GM23338 (cell line): ENCODE measurements around the gene NRROS. TPM values are rescaled to one million over a fixed set of nuclear protein-coding genes. Genes with fewer than 3 reads are reported as not detected.

Experiments used
- ATAC-seq: fragments of 200-7000 bp; cut with Tn5 transposase; 3 replicates; pipeline ENCODE4 v1.9.1; 2020
- DNase-seq: peaks from one replicate; pipeline ENCODE4 v3.0.0-alpha.2; 2015; ENCODE audit warnings: low spot score
- H2AFZ ChIP-seq: fragments of 200-600 bp; sonication (generic); 2 replicates; pipeline ENCODE4 v1.8.0; 2016; ENCODE audit warnings: antibody characterized with exemption, mild to moderate bottlenecking, moderate library complexity
- H3F3A ChIP-seq: fragments of 200-600 bp; sonication (generic); replicated peaks from 2 replicates; pipeline ENCODE4 v1.8.0; 2017; ENCODE audit warnings: antibody characterized with exemption, mixed run types, low read depth
- H3K27ac ChIP-seq: fragments of 200-600 bp; sonication (generic); 2 replicates; pipeline ENCODE4 v1.6.1; 2016; ENCODE audit warnings: low read depth
- H3K27me3 ChIP-seq: fragments of 200-600 bp; sonication (generic); 2 replicates; pipeline ENCODE4 v1.8.0; 2016; ENCODE audit warnings: mild to moderate bottlenecking, mixed run types, moderate library complexity; ENCODE audit not compliant: insufficient read depth
- H3K36me3 ChIP-seq: fragments of 200-600 bp; sonication (generic); 2 replicates; pipeline ENCODE4 v1.8.0; 2016; ENCODE audit warnings: mild to moderate bottlenecking; ENCODE audit not compliant: insufficient read depth
- H3K4me1 ChIP-seq: fragments of 200-600 bp; sonication (generic); 2 replicates; pipeline ENCODE4 v1.8.0; 2016; ENCODE audit warnings: mild to moderate bottlenecking, moderate library complexity; ENCODE audit not compliant: insufficient read depth
- H3K4me2 ChIP-seq: fragments of 200-600 bp; sonication (generic); 2 replicates; pipeline ENCODE4 v1.7.1; 2017; ENCODE audit warnings: mixed run types
- H3K4me3 ChIP-seq: fragments of 200-600 bp; sonication (generic); 2 replicates; pipeline ENCODE4 v1.6.1; 2016; ENCODE audit warnings: mixed run types
- H3K79me2 ChIP-seq: fragments of 200-600 bp; sonication (generic); replicated peaks from 2 replicates; pipeline ENCODE4 v1.8.0; 2017; ENCODE audit warnings: mild to moderate bottlenecking; ENCODE audit not compliant: insufficient read depth
- H3K9me2 ChIP-seq: fragments of 200-600 bp; sonication (generic); 2 replicates; pipeline ENCODE4 v1.8.0; 2017; ENCODE audit not compliant: insufficient read depth
- H4K20me1 ChIP-seq: fragments of 200-600 bp; sonication (generic); replicated peaks from 2 replicates; pipeline ENCODE4 v1.8.0; 2017; ENCODE audit warnings: mild to moderate bottlenecking; ENCODE audit not compliant: insufficient read depth
- H3K27ac Mint-ChIP-seq: 2 replicates; pipeline ENCODE4 v1.8.0; 2020; ENCODE audit warnings: inconsistent platforms, mild to moderate bottlenecking, moderate library complexity, mixed read lengths
- H3K27me3 Mint-ChIP-seq: 3 replicates; pipeline ENCODE4 v1.8.0; 2022; ENCODE audit warnings: low read depth, mild to moderate bottlenecking, moderate library complexity, mixed read lengths, inconsistent platforms; ENCODE audit not compliant: insufficient read depth, poor library complexity
- H3K36me3 Mint-ChIP-seq: 3 replicates; pipeline ENCODE4 v1.8.0; 2021; ENCODE audit warnings: low read depth, mild to moderate bottlenecking, inconsistent platforms, moderate library complexity, mixed read lengths
- H3K4me1 Mint-ChIP-seq: 3 replicates; pipeline ENCODE4 v1.8.0; 2020; ENCODE audit warnings: mild to moderate bottlenecking, inconsistent platforms, mixed read lengths
- H3K4me3 Mint-ChIP-seq: 3 replicates; pipeline ENCODE4 v1.8.0; 2021; ENCODE audit warnings: moderate library complexity, mild to moderate bottlenecking, inconsistent platforms, mixed read lengths
- H3K9me3 Mint-ChIP-seq: 3 replicates; pipeline ENCODE4 v1.8.0; 2020; ENCODE audit warnings: moderate library complexity, mild to moderate bottlenecking, inconsistent platforms, mixed read lengths
- CTCF ChIP-seq, 2 experiments: fragments of 200-600 bp in 1 of 2; sonication (generic) in 1 of 2; conservative IDR thresholded peaks; 2 replicates each; pipeline versions ENCODE4 v1.5.1 to v1.6.1; 2016 to 2017; ENCODE audit warnings: antibody characterized with exemption in 2 of 2, low read depth in 2 of 2, mild to moderate bottlenecking in 2 of 2, moderate library complexity in 1 of 2
- EZH2 ChIP-seq: fragments of 200-600 bp; sonication (generic); IDR thresholded peaks from one replicate; pipeline ENCODE4 v1.8.0; 2017; ENCODE audit warnings: antibody characterized with exemption, mild to moderate bottlenecking, low read depth; ENCODE audit not compliant: unreplicated experiment
- EZH2phosphoT487 ChIP-seq: fragments of 200-600 bp; sonication (generic); IDR thresholded peaks from one replicate; pipeline ENCODE4 v1.8.1; 2018; ENCODE audit warnings: antibody characterized with exemption; ENCODE audit not compliant: unreplicated experiment
- JUNB ChIP-seq: IDR thresholded peaks from one replicate; pipeline ENCODE4 v1.6.1; 2016; ENCODE audit warnings: antibody characterized with exemption; ENCODE audit not compliant: unreplicated experiment
- NANOG ChIP-seq: IDR thresholded peaks from 2 replicates; pipeline ENCODE4 v1.6.1; 2016; ENCODE audit warnings: antibody characterized with exemption, borderline replicate concordance
- POLR2AphosphoS5 ChIP-seq: IDR thresholded peaks from 2 replicates; pipeline ENCODE4 v1.6.1; 2016; ENCODE audit warnings: antibody characterized with exemption, low read depth
- REST ChIP-seq: IDR thresholded peaks from one replicate; pipeline ENCODE4 v1.6.1; 2018; ENCODE audit warnings: antibody characterized with exemption; ENCODE audit not compliant: unreplicated experiment
- STAT1 ChIP-seq: IDR thresholded peaks from one replicate; pipeline ENCODE4 v1.6.1; 2016; ENCODE audit warnings: antibody characterized with exemption; ENCODE audit not compliant: unreplicated experiment
- ZNF462 ChIP-seq: fragments of 250-450 bp; sonication (Bioruptor Pico); IDR thresholded peaks from 2 replicates; pipeline ENCODE4 v1.5.0; 2020; ENCODE audit warnings: mild to moderate bottlenecking, moderate library complexity
- polyA plus RNA-seq: library from polyadenylated mRNA; unstranded; fragments of >200 nt; fragmentation: Nextera tagmentation; extraction: Ambion mirVana; gene quantifications from 2 replicates; pipeline ENCODE4 v1.2.1, GENCODE V29; 2016
- total RNA-seq: library from RNA; depleted of rRNA; stranded (reverse); fragments of >200 nt; shearing (Covaris generic); gene quantifications from 2 replicates; pipeline ENCODE4 v1.2.3, GENCODE V29; 2014
- TF ChIP-seq, protein P1 (sequence below): IDR thresholded peaks from 2 replicates; pipeline ENCODE4 v1.6.1; 2016; ENCODE audit warnings: antibody characterized with exemption

The NRROS gene
- total and polyA plus RNA-seq, 2 experiments from 2014 or later, result 2.3 to 8.5 TPM

DNA sequence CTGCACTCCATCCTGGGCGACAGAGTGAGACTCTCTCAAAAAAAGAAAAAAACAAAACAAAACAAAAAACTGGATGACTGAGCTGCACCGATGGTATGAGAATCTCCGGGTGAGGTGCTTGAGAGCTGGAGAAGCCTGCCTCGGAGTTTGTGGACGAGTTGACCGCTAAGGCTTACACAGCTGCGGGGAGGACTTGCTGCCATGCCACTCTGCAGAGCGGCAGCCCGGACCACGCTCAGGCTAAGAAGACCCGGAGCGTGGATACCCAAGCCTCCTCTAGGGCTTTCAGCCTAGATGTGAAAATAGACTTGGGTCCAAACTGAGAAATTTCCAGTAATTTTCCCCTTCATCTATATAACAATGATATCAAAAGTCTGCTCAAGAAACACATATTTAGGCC, 16.0 kb downstream of the NRROS start (continued):
- TF ChIP-seq ZNF462 (no peak), JUNB (no peak), EZH2 (no peak), POLR2AphosphoS5 (no peak), NANOG (no peak)
- TF ChIP-seq, protein P1, sequence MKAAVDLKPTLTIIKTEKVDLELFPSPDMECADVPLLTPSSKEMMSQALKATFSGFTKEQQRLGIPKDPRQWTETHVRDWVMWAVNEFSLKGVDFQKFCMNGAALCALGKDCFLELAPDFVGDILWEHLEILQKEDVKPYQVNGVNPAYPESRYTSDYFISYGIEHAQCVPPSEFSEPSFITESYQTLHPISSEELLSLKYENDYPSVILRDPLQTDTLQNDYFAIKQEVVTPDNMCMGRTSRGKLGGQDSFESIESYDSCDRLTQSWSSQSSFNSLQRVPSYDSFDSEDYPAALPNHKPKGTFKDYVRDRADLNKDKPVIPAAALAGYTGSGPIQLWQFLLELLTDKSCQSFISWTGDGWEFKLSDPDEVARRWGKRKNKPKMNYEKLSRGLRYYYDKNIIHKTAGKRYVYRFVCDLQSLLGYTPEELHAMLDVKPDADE, result no peak

GRCh38 chr3:196656213-196656612, 16.7 kb downstream of the NRROS start:
- no peak overlapping the region for H3K4me3 Mint-ChIP-seq
- DNase-seq, result no peak
- Histone ChIP-seq H3K36me3 (no peaks in the 10 kb centered on the region), H3K79me2 (no peaks in the 10 kb centered on the region), H2AFZ (no peak overlapping the region), H3K4me2 (no peak overlapping the region), H3F3A (no peaks in the 10 kb centered on the region), H3K27ac (no peak overlapping the region), H4K20me1 (no peaks in the 10 kb centered on the region), H3K27me3 (no peaks in the 10 kb centered on the region), H3K4me3 (no peak overlapping the region), H3K9me2 (no peaks in the 10 kb centered on the region), H3K4me1 (peaks cover 9% of the 10 kb centered on the region)
- H3K36me3 Mint-ChIP-seq, result peaks cover 13% of the 10 kb centered on the region; the same call in 2 of the 3 replicates
- H3K27ac Mint-ChIP-seq, result no peak overlapping the region
- ATAC-seq, result no peak
- no peaks in the 10 kb centered on the region for H3K9me3 Mint-ChIP-seq
- peaks cover 11% of the 10 kb centered on the region for H3K27me3 Mint-ChIP-seq
- H3K4me1 Mint-ChIP-seq, result peaks cover 17% of the 10 kb centered on the region
- no peak for TF ChIP-seq POLR2AphosphoS5
- no peak for TF ChIP-seq REST
- no peak for TF ChIP-seq EZH2phosphoT487
- TF ChIP-seq CTCF (conservative IDR thresholded peaks at IDR 0.05; ENCODE audit: low read depth in 2 of 2), result no peak
- TF ChIP-seq STAT1, result no peak
